Endothelial cell of umbilical vein (primary cell): Measurements from ENCODE around the gene GPBAR1.

Experiments
- EZH2 ChIP-seq: IDR thresholded peaks from 2 replicates; pipeline ENCODE4 v1.6.1; 2012; ENCODE audit warnings: borderline replicate concordance, low read depth, mild to moderate bottlenecking, moderate library complexity, low read length, inconsistent platforms; ENCODE audit not compliant: severe bottlenecking
- FOS ChIP-seq: IDR thresholded peaks from 2 replicates; pipeline ENCODE4 v1.6.1; 2011; ENCODE audit warnings: mild to moderate bottlenecking, low read length, moderate library complexity, borderline replicate concordance; ENCODE audit not compliant: insufficient read depth
- GATA2 ChIP-seq: IDR thresholded peaks from 2 replicates; pipeline ENCODE4 v1.7.0; 2011; ENCODE audit warnings: low read depth, mild to moderate bottlenecking, moderate library complexity, mixed read lengths, low read length; ENCODE audit not compliant: insufficient read length, insufficient read depth
- MYC ChIP-seq: IDR thresholded peaks from one replicate; pipeline ENCODE4 v1.6.1; 2011; ENCODE audit warnings: mild to moderate bottlenecking, low read depth, low read length
- POLR2A ChIP-seq: IDR thresholded peaks from 2 replicates; pipeline ENCODE4 v1.6.1; 2012; ENCODE audit warnings: low read depth, mild to moderate bottlenecking, control low read depth, low read length
- POLR2AphosphoS5 ChIP-seq: IDR thresholded peaks from 2 replicates; pipeline ENCODE4 v1.6.1; 2012; ENCODE audit warnings: low read depth, mild to moderate bottlenecking, control low read depth, low read length, moderate library complexity; ENCODE audit not compliant: insufficient read depth
- TF ChIP-seq, protein P1 (sequence below), 2 donors: IDR thresholded peaks; 1 replicate in 1 of 2; 2 replicates in 1 of 2; pipeline ENCODE4 v1.5.1; 2011; ENCODE audit warnings: low read length in 2 of 2, mild to moderate bottlenecking in 2 of 2, moderate library complexity in 2 of 2, control low read depth in 1 of 2, inconsistent platforms in 1 of 2, low read depth in 1 of 2; ENCODE audit not compliant: insufficient read depth in 1 of 2; ENCODE audit errors: extremely low read depth in 1 of 2
- TF ChIP-seq, protein P2 (sequence below): IDR thresholded peaks from 2 replicates; pipeline ENCODE4 v1.6.1; 2011; ENCODE audit not compliant: insufficient read depth, insufficient read length

DNA sequence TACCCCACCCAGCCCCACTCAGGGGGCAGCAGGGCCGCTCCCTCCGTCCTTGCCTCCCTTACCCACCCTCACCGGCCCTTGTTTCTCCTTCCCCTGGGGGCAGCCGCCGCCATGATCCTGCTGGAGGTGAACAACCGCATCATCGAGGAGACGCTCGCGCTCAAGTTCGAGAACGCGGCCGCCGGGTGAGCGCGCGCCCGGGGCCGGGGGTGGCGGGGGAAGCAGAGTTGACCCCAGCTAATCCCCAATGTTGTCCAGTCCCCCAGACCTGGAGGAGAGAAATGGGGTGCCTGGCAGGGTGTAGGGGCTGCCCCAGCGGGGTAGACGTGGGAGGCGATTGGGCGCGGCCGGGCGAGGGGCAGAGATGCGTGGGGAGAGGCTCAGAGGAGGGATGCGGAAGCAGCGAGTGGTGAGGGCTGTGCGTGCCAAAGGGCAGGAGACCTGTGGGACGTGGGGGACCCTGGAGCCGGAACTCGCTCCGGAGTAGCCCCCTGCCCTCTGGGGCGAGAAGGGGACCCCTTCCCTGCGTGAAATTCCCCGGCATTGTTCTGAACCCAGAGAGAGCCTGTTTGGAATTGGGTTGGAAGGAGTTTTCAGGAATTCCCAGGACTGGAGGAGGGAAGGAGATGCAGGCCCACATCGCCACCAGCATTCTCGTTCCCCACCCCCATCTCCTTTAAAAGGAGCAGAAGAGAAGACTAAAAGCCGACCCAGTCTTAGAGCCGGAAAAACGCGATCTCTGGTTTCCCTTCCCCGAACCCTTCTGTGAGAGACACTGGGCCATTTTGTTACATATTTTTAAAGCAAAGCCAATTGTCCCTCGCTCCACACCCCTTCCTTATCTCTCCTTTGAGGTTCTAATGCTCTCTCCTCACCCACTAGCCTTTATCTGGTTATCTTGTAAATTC is 43.2 kb upstream of the GPBAR1 start:
- TF ChIP-seq, protein P1, sequence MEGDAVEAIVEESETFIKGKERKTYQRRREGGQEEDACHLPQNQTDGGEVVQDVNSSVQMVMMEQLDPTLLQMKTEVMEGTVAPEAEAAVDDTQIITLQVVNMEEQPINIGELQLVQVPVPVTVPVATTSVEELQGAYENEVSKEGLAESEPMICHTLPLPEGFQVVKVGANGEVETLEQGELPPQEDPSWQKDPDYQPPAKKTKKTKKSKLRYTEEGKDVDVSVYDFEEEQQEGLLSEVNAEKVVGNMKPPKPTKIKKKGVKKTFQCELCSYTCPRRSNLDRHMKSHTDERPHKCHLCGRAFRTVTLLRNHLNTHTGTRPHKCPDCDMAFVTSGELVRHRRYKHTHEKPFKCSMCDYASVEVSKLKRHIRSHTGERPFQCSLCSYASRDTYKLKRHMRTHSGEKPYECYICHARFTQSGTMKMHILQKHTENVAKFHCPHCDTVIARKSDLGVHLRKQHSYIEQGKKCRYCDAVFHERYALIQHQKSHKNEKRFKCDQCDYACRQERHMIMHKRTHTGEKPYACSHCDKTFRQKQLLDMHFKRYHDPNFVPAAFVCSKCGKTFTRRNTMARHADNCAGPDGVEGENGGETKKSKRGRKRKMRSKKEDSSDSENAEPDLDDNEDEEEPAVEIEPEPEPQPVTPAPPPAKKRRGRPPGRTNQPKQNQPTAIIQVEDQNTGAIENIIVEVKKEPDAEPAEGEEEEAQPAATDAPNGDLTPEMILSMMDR (IDR thresholded peaks at IDR 0.05; ENCODE audit: extremely low read depth in 1 of 2, insufficient read depth in 1 of 2, low read depth in 1 of 2, low read length in 2 of 2) = no peak
- TF ChIP-seq POLR2AphosphoS5 (no peak), MYC (no peak), POLR2A (no peak), GATA2 (no peak), EZH2 (no peak), FOS (no peak)
- TF ChIP-seq, protein P2, sequence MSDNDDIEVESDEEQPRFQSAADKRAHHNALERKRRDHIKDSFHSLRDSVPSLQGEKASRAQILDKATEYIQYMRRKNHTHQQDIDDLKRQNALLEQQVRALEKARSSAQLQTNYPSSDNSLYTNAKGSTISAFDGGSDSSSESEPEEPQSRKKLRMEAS = no peak
